D721Med (cell line): ENCODE results near the gene PLK1.

Experiments used
- DNase-seq: peaks from one replicate; pipeline ENCODE4 v3.0.0; 2011; ENCODE audit warnings: low spot score; ENCODE audit not compliant: insufficient read length
- FAIRE-seq: peaks from 2 replicates; lab custom pipeline; 2011; peaks lifted over from hg19 to GRCh38; lab: Jason Lieb, UNC
- TF ChIP-seq, protein P1 (sequence below): IDR thresholded peaks from 2 replicates; pipeline ENCODE4 v1.5.1; 2012; ENCODE audit warnings: mild to moderate bottlenecking, control low read depth; ENCODE audit not compliant: insufficient read depth; ENCODE audit errors: missing control alignments

Gene PLK1

DNA sequence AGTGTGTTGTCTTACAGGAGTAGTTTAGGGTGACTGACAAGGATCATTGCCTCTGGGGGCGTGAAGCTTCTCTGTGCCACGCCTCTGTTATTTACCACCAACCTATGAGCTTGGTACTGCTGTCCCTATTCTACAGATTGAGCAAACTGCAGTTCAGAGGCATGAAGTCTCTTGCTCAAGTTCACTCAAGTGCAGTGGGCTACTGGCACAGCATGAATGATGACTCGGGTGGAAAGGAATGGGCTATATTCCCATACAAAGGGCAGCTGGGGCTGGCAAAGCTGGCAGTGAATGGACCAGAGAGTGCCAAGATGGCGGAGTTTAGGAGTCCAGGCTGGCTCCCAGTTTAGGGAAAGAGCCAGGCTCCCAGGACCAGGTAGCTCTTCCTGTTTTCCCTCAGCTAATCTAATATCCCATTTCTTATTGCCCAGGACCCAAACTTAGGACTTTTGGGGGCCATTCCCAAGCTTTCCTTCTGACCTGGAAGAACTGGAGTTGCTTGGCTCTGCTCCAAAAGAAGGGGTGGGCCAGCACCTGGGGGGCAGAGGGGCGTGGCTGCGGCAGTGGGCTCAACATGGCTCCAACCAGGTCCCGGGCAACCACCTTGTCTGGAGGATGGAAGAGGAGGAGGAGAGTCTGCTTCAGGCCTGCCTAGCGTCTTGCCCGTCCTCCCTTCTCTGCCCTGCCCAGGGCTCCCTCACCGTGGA, 12.9 kb downstream of the PLK1 start:
- DNase-seq (no peak), FAIRE-seq (no peak)
- TF ChIP-seq, protein P1, sequence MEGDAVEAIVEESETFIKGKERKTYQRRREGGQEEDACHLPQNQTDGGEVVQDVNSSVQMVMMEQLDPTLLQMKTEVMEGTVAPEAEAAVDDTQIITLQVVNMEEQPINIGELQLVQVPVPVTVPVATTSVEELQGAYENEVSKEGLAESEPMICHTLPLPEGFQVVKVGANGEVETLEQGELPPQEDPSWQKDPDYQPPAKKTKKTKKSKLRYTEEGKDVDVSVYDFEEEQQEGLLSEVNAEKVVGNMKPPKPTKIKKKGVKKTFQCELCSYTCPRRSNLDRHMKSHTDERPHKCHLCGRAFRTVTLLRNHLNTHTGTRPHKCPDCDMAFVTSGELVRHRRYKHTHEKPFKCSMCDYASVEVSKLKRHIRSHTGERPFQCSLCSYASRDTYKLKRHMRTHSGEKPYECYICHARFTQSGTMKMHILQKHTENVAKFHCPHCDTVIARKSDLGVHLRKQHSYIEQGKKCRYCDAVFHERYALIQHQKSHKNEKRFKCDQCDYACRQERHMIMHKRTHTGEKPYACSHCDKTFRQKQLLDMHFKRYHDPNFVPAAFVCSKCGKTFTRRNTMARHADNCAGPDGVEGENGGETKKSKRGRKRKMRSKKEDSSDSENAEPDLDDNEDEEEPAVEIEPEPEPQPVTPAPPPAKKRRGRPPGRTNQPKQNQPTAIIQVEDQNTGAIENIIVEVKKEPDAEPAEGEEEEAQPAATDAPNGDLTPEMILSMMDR, result no peak

- no peak for FAIRE-seq
- no peak for DNase-seq
- TF ChIP-seq, protein P1, result no peak
Observed at GRCh38 chr16:23692190-23692837, 13.6 kb downstream of the PLK1 start.

DNA sequence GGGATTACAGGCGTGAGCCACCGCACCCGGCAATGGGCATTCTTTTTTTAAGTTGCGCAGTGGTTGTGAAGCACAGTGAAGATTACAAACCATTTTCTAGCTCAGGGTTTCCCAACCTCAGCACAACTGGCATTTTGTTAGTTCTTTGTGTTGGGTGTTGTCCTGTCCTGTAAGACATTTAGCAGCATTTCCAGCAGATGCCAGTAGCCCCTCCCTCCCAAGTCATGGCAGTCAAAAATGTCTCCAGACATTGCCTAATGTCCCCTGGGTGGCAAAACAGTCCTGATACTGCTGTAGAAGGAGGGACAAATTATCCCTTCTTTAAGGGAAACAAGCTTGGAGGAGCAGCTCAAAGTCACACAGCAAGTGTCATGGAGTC, 15.6 kb downstream of the PLK1 start:
- TF ChIP-seq, protein P1, result no peak
- no peak for FAIRE-seq
- no peak for DNase-seq

- FAIRE-seq (no peak), DNase-seq (no peak)
- TF ChIP-seq, protein P1, result no peak
Observed at GRCh38 chr16:23694644-23695373, 16.1 kb downstream of the PLK1 start.

DNA sequence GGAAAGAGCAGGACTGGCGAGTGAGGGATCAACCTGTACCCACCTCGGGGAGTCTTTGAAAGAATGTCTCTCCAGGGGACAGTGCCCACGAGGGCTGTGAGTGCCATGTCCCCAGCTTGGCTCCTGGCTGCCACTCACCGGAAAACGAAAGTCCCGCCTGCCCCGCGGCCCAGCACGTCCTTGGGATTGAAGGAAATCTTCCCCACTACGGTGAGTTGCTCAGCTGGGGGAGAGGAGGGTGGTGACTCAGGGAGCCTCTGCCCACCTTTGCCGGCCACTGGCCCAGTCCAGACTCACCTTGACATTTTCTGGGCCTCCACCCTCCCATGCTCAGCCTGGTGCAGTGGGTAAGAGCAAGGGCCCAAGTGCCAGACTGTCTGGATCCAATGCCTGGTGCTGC, 17.1 kb downstream of the PLK1 start:
- FAIRE-seq (no peak), DNase-seq (no peak)
- TF ChIP-seq, protein P1, result no peak

- TF ChIP-seq, protein P1, result no peak
- DNase-seq (no peak), FAIRE-seq (no peak)
Observed at GRCh38 chr16:23699100-23699499, 20.4 kb downstream of the PLK1 start.
